PC-9 (cell line): ENCODE data around the gene OLFML2A. TPM values are rescaled to one million over a fixed set of nuclear protein-coding genes. Genes with fewer than 3 reads are reported as not detected.

Experiments
- BruUV-seq: library from RNA; stranded (reverse); fragments of 400-500 nt; replicated peaks from 2 replicates; lab custom pipeline; 2021; lab: Mats Ljungman, UMichigan
- CTCF ChIA-PET: fragments of 300-600 bp; sonication (Branson Sonifier 250); formaldehyde crosslinking; loops from one replicate; lab custom pipeline; 2022; ENCODE audit warnings: antibody characterized with exemption; lab: Charles Lee
- POLR2A ChIA-PET: fragments of 300-600 bp; sonication (Branson Sonifier 250); formaldehyde crosslinking; loops from one replicate; lab custom pipeline; 2022; ENCODE audit warnings: antibody characterized with exemption; ENCODE audit not compliant: unreplicated experiment; lab: Charles Lee
- DNase-seq, 2 experiments: peaks; one replicate each; pipeline versions ENCODE4 v3.0.0 to v3.0.0-alpha.2; 2015 to 2022; ENCODE audit warnings: mixed read lengths in 1 of 2
- H2AFZ ChIP-seq: fragments of 200-600 bp; sonication (generic); 2 replicates; pipeline ENCODE4 v1.8.1; 2017; ENCODE audit warnings: antibody characterized with exemption
- H3F3A ChIP-seq: fragments of 200-600 bp; sonication (generic); 2 replicates; pipeline ENCODE4 v1.8.1; 2017; ENCODE audit warnings: antibody characterized with exemption, mild to moderate bottlenecking, low read depth; ENCODE audit not compliant: insufficient read depth
- H3K27ac ChIP-seq: fragments of 200-600 bp; sonication (generic); 2 replicates; pipeline ENCODE4 v1.6.1; 2016; ENCODE audit warnings: mixed run types
- H3K27me3 ChIP-seq: fragments of 200-600 bp; sonication (generic); 2 replicates; pipeline ENCODE4 v1.6.1; 2016; ENCODE audit warnings: low read depth, mixed run types; ENCODE audit not compliant: insufficient read depth
- H3K36me3 ChIP-seq: fragments of 200-600 bp; sonication (generic); 2 replicates; pipeline ENCODE4 v1.6.1; 2016; ENCODE audit warnings: low read depth, mixed run types
- H3K4me1 ChIP-seq: fragments of 200-600 bp; sonication (generic); replicated peaks from 2 replicates; pipeline ENCODE4 v1.6.1; 2016; ENCODE audit warnings: mixed run types; ENCODE audit not compliant: insufficient read depth
- H3K4me2 ChIP-seq: fragments of 200-600 bp; sonication (generic); 2 replicates; pipeline ENCODE4 v1.6.1; 2017; ENCODE audit warnings: mixed run types
- H3K4me3 ChIP-seq: fragments of 200-600 bp; sonication (generic); 2 replicates; pipeline ENCODE4 v1.6.1; 2016; ENCODE audit warnings: mixed run types
- H3K79me2 ChIP-seq: fragments of 200-600 bp; sonication (generic); 2 replicates; pipeline ENCODE4 v1.6.1; 2017; ENCODE audit warnings: low read depth, mixed run types
- H3K9me2 ChIP-seq: fragments of 200-600 bp; sonication (generic); 2 replicates; pipeline ENCODE4 v1.8.1; 2017; ENCODE audit warnings: mild to moderate bottlenecking; ENCODE audit not compliant: insufficient read depth
- H3K9me3 ChIP-seq: fragments of 200-600 bp; sonication (generic); 2 replicates; pipeline ENCODE4 v1.8.1; 2016; ENCODE audit warnings: low read depth; ENCODE audit not compliant: insufficient read depth
- H4K20me1 ChIP-seq: fragments of 200-600 bp; sonication (generic); 2 replicates; pipeline ENCODE4 v1.8.1; 2017; ENCODE audit not compliant: insufficient read depth
- EZH2 ChIP-seq: fragments of 200-600 bp; sonication (generic); IDR thresholded peaks from 2 replicates; pipeline ENCODE4 v1.8.0; 2017; ENCODE audit warnings: antibody characterized with exemption, low read depth
- intact Hi-C: fragments of 100-400 bp; cut with micrococcal nuclease; formaldehyde crosslinking; loops from one replicate; pipeline ENCODE4 v1.10.0; 2022; ENCODE audit not compliant: unreplicated experiment
- total RNA-seq: library from RNA; stranded (reverse); gene quantifications from 2 replicates; pipeline ENCODE4 v1.2.3, GENCODE V29; 2021
- TF ChIP-seq, protein P1 (sequence below): fragments of 200-600 bp; sonication (generic); conservative IDR thresholded peaks from 2 replicates; pipeline ENCODE4 v1.6.1; 2017; ENCODE audit warnings: mixed run types, antibody characterized with exemption, mild to moderate bottlenecking, moderate library complexity

The OLFML2A gene
- total RNA-seq, 1 experiment from 2014 or later: 5.7 TPM

- Histone ChIP-seq H3K27ac (no peak overlapping the region), H3F3A (peaks cover 9% of the 10 kb centered on the region), H3K4me2 (peak overlapping the region; percentile 20; the same call in 1 of the 2 replicates), H3K36me3 (no peaks in the 10 kb centered on the region), H3K4me3 (no peak overlapping the region), H2AFZ (no peak overlapping the region), H3K4me1 (peaks cover 25% of the 10 kb centered on the region), H3K9me3 (no peaks in the 10 kb centered on the region), H3K9me2 (no peaks in the 10 kb centered on the region), H4K20me1 (peaks cover 48% of the 10 kb centered on the region), H3K27me3 (no peaks in the 10 kb centered on the region), H3K79me2 (peaks cover 93% of the 10 kb centered on the region)
- intact Hi-C loops: no loop called here
- TF ChIP-seq, protein P1, sequence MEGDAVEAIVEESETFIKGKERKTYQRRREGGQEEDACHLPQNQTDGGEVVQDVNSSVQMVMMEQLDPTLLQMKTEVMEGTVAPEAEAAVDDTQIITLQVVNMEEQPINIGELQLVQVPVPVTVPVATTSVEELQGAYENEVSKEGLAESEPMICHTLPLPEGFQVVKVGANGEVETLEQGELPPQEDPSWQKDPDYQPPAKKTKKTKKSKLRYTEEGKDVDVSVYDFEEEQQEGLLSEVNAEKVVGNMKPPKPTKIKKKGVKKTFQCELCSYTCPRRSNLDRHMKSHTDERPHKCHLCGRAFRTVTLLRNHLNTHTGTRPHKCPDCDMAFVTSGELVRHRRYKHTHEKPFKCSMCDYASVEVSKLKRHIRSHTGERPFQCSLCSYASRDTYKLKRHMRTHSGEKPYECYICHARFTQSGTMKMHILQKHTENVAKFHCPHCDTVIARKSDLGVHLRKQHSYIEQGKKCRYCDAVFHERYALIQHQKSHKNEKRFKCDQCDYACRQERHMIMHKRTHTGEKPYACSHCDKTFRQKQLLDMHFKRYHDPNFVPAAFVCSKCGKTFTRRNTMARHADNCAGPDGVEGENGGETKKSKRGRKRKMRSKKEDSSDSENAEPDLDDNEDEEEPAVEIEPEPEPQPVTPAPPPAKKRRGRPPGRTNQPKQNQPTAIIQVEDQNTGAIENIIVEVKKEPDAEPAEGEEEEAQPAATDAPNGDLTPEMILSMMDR: no peak
- TF ChIP-seq EZH2: no peak
- no TSS peak for BruUV-seq
- no peak for DNase-seq
- ChIA-PET POLR2A (no interaction called here), CTCF (interaction anchor here (0.6 to 1.7 kb wide), 3 partner anchors 87 to 149 kb away, joined by 3 to 9 read pairs (median 3); partner anchors contain the start of gene WDR38)
Observed at GRCh38 chr9:124766326-124766725, 10.6 kb upstream of the OLFML2A start.

GRCh38 chr9:124766815-124767554 lies 9.9 kb upstream of the OLFML2A start:
- no peak for TF ChIP-seq EZH2
- TF ChIP-seq, protein P1: no peak; the same call in 1 of the 2 replicates
- POLR2A ChIA-PET: interaction anchor here (0.7 to 1.0 kb wide), 2 partner anchors 46 to 69 kb away, joined by 3 read pairs; no protein-coding TSS in a partner anchor
- intact Hi-C loops: no loop called here

DNA sequence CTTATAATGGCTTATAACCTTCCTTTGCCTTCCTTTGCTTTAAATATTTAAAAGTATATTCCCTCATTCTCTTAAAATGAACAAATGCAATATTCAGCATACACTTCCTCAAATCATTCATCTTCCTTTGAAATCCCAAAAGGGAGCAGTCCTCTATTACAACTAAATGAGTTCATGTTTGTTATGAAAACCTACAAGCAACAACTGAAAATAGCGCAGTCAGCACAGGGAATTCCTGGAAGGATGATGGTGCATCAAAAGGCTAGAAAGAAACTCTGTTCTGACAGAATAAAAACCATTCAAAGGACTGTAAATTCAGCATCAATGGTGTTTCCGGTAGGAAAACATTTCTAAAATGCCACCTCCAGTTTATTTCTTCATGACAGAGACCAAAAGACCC lies 9.1 kb upstream of the OLFML2A start:
- H3K4me3 ChIP-seq: no peak overlapping the region; the same call in 1 of the 2 replicates
- ChIA-PET POLR2A (no interaction called here), CTCF (no interaction called here)
- BruUV-seq: no TSS peak
- no peaks in the 10 kb centered on the region for H3K36me3 ChIP-seq
- peaks cover 79% of the 10 kb centered on the region for H3K79me2 ChIP-seq
- no peaks in the 10 kb centered on the region for H3K9me3 ChIP-seq
- H3K4me1 ChIP-seq: peaks cover 25% of the 10 kb centered on the region
- H3K9me2 ChIP-seq: no peaks in the 10 kb centered on the region
- peak overlapping the region; percentile 84 for H3K4me2 ChIP-seq
- H3F3A ChIP-seq: peaks cover 13% of the 10 kb centered on the region
- intact Hi-C loops: loop anchor here (2.0 kb wide), 1 partner anchor 173 kb away; the partner anchor contains the start of gene GOLGA1
- H2AFZ ChIP-seq: no peak overlapping the region
- no peak overlapping the region for H3K27ac ChIP-seq
- no peaks in the 10 kb centered on the region for H3K27me3 ChIP-seq
- peaks cover 43% of the 10 kb centered on the region for H4K20me1 ChIP-seq
- DNase-seq: no peak
- TF ChIP-seq, protein P1: no peak
- no peak for TF ChIP-seq EZH2

More at GRCh38 chr9:124766815-124767554, 9.9 kb upstream of the OLFML2A start:
- BruUV-seq: no TSS peak
- H3K27ac ChIP-seq: no peak overlapping the region
- no peaks in the 10 kb centered on the region for H3K9me3 ChIP-seq
- peaks cover 9% of the 10 kb centered on the region for H3F3A ChIP-seq
- no peaks in the 10 kb centered on the region for H3K27me3 ChIP-seq
- CTCF ChIA-PET: interaction anchor here (0.6 to 1.7 kb wide), 3 partner anchors 47 to 150 kb away, joined by 3 to 9 read pairs (median 3); partner anchors contain the start of gene WDR38
- H3K4me3 ChIP-seq: no peak overlapping the region
- H4K20me1 ChIP-seq: peaks cover 43% of the 10 kb centered on the region
- H3K79me2 ChIP-seq: peaks cover 86% of the 10 kb centered on the region
- no peaks in the 10 kb centered on the region for H3K36me3 ChIP-seq
- DNase-seq: no peak
- H3K4me1 ChIP-seq: peaks cover 25% of the 10 kb centered on the region
- H2AFZ ChIP-seq: no peak overlapping the region
- no peaks in the 10 kb centered on the region for H3K9me2 ChIP-seq
- H3K4me2 ChIP-seq: peak overlapping the region; percentile 20; the same call in 1 of the 2 replicates
